Esophagus muscularis mucosa (tissue), 3 donors: ENCODE results near the gene PSD4.

Source experiments
- CTCF ChIP-seq, 3 experiments: fragments of 200-600 bp in 2 of 3; fragments of 450-650 bp in 1 of 3; sonication (generic) in 2 of 3; IDR thresholded peaks; one replicate each; pipeline ENCODE4 v1.5.1; 2017 to 2019; ENCODE audit warnings: antibody characterized with exemption in 3 of 3, mild to moderate bottlenecking in 2 of 3, moderate library complexity in 1 of 3
- POLR2A ChIP-seq: fragments of 450-650 bp; IDR thresholded peaks from one replicate; pipeline ENCODE4 v1.6.1; 2017; ENCODE audit warnings: antibody characterized with exemption, moderate library complexity, mild to moderate bottlenecking, low read depth
- POLR2AphosphoS5 ChIP-seq, 2 donors: sonication (generic); formaldehyde crosslinking; IDR thresholded peaks; one replicate each; pipeline ENCODE4 v1.6.1; 2017; ENCODE audit warnings: antibody characterized with exemption in 2 of 2

GRCh38 chr2:113173542-113174375, at the start of gene PSD4:
- TF ChIP-seq CTCF (IDR thresholded peaks at IDR 0.05): no peak
- TF ChIP-seq POLR2A: no peak
- peak in 1 of 2 donors; percentile 9 for TF ChIP-seq POLR2AphosphoS5 (IDR thresholded peaks at IDR 0.05)
